CD4-positive, alpha-beta T cell treated with Interleukin-21 for 1 hour (primary cell): Measurements from ENCODE around the gene INTS1.
"Not testable (repeated sequence)": the region's sequence is repeated elsewhere in the genome, so short reads cannot be mapped to it uniquely, and the experiment has no call there.

ENCODE experiments used
- DNase-seq: peaks from one replicate; pipeline ENCODE4 v3.0.0-alpha.2; 2020

INTS1 gene

DNA sequence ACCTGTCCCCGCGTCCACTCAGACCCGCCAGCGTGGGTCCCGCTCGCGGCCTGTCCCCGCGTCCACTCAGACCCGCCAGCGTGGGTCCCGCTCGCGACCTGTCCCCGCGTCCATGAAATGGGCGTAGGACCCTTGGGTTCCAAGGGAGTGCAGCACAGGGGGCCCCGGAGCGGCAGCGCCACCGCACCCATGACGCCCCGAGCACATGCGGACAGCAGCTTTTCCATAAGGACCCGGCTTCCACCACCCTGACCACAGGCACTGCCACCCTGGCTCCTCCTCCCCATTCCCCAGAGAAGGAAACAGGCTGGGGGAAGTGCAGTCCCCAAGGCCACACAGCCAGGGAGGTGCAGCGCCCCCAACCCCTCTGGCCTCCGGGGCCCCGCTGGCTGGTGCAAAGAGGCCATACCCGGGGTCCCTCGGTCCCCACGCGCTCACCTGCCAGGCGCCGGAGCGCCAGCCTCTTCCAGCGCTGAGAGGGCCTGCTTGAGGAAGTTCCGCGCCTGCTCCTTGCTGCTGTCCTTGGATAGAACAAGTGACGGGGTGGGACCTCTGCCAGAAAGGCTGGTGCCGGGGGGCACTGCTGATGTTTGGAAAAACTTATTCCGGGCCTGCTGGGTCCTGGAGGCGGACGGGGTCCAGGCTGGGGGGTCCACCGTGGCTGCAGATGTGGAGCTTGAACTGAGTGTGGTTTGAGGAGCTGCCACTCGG lies 59.8 kb downstream of the INTS1 start:
- no peak for DNase-seq

DNA sequence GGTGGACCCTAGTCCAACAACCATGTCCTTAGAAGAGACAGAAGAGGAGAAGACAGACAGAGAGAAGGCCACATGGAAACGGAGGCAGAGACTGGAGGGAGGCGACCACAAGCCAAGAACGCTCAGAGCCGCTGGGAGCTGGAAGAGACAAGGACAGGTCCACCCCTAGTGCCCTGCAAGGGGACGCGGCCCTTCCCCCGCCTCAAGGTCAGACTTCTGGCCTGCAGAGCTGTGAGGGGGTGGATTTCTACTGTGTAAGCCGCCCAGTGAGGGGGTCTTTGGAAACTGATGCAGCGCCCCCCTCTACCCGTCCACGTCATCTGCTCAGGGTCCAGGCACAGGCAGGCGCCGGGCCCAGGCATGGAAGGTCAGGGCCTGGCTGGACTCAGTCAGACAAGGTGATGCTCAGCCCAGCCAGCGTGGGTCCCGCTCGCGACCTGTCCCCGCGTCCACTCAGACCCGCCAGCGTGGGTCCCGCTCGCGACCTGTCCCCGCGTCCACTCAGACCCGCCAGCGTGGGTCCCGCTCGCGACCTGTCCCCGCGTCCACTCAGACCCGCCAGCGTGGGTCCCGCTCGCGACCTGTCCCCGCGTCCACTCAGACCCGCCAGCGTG lies 60.5 kb downstream of the INTS1 start:
- not testable (repeated sequence) for DNase-seq

DNA sequence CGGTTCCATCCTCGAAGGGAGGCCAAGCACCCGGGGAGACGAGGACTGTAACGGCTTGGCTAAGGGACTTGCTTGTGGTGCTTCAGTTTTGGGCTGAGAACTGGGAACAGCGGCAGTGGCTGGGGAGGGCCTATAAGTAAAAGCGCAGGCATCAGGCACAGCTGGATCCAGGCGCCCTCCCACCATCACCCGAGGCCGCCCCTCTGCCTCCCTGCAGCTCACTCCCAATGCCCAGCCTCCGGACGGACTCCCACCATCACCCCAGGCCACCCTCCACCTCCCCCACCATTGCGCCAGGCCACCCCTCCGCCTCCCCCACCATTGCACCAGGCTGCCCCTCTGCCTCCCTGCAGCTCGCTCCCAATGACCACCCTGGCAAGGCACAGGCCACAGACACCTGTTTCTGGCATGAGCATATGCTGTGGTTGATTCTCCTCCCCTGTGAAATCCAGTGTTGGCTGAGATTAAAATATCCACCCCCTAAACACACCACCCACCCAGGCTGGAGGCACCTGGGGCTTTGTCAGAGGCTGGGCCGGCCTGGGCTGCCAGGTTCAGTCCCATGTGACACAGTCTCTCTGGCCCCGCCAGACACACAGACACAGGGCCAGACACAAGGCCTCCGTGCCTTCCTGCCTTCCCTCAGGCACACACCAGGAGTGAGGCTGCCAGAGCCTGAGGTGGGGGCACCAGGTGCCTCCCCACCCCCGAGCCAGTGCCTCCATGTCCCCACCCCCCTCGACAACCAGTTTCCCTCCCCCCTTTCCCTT lies 61.6 kb downstream of the INTS1 start:
- DNase-seq, result no peak

DNA sequence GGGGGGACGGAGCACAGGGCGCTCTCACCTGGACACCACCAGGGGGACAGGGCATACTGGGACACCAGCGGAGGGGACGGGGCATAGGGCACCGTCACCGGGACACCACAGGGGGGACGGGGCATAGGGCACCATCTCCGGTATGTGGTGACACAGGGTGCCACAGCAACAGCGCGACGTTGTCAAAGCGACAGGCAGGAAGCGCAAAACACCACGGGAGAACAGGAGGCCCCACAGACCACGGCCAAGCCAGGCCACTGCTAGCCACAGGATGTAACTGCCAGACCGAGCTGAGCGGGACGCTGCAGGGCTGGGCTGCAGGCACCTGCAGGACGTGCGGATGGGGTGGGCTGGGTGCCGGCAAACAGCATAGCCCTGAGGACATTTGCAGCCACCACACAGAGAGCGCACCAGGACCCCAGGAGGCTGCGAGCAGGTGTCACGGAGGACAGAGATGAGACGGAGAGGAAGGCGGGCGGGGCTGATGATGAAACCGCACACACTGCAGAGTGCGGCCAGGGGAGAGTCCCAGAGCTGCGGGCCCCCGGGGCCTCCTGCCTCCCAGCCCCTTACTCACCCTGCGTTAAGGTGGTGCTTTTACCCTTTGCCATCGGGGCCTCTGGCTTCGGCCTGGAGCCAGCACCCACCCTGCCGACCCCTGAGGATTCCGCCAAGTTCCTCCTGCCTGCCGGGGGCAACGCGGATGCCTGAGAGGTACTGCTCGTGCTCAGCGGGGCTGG lies 62.4 kb downstream of the INTS1 start:
- DNase-seq, result no peak

DNA sequence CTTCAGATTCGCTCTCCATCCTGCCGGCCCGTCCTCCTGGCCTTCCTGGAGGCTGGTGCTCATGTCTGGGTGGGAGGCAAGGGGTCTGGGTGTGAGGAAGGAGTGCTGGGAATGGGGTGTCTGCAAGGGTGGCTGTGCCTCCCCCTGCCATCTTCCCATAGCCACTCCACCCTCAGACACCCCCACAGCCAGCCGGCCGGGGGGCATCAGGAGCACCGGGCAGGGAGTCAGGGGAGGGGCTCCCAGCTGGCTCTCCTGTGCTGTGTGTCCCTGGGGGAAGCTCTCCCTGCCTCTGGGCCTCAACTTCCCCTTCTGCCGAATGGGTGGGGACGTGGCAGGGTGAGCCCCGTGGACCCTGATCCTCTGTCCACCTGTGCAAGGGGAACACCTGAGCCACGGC lies 63.6 kb downstream of the INTS1 start:
- DNase-seq, result no peak

DNA sequence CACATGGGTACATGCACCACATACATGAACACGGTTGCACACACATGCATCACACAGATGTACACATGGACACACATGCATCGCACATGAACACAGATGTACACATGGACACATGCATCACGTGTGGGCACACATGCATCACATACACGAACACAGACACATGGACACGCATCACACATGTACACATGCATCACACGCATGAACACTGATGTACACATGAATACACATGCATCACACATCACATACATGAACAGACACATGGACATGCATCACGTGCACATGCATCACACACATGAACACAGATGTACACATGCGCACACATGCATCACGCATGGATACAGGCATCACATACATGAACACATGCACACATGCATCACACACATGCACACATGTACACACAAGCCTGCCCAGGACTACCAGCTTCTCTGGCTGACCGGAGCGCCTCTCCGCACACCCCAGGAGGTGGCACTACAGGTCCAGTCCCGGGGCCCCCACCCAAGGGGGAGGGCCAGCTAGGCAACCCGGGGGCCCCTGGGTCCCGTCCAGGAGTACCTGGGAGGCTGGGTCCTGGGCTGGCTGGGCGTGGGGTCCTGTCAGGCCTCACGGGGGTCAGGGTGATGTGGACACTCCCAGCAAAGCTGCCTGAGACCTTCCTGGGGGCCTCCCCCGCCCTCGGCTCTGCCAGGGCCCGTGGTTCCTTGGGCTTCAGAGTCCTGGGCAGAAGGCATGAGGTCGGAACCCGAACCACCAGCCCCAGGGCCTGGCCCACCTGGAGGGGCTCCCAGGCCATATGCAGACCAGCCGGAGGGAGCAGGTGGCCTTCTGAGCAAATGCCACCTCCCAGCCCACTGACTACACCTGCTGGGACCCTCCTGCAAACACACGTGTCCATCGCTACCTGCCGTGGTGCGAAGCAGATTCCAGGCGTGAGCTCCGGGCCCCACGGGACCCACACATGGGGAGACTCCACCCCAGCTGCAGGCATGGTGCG lies 64.5 kb downstream of the INTS1 start:
- DNase-seq, result no peak

DNA sequence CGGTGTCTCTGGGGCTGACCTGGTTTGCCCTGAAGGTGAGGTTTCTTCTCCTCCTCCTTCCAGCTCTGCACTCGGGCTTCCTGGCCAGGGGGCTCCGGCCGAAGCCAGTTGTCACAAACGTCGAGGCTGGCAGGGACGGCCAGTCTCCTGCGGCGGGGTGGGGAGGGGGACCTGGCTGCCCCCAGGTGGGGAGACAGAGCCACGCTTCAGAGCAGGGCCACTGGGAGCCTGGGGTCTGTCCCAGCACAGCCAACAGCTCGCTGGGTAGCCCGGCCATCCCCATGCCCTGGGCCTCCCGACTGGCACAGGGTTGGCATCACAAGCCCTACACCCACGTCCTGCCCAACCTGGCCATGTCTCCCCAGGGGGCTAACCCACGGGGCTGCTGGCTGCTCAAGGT lies 65.4 kb downstream of the INTS1 start:
- DNase-seq, result no peak

DNA sequence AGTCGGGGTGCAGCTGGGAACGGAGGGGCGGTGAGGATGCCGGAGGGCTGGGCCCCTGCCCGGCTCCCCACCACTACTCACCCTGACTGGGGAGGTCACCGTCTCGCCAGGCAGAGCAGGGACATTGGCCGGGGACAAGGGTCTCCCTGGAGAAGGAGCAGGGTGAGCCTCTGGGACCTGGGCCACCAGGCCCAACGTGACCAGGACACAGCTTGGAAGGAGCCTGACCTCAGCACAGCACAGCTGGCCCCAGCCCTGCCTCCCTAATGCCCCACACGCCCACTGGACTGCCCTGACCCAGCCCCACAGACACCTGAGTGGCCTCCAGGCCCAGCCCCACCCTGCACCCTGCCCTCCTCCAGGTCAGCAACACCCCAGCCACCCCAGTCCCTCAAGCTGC lies 66.0 kb downstream of the INTS1 start:
- no peak for DNase-seq

DNA sequence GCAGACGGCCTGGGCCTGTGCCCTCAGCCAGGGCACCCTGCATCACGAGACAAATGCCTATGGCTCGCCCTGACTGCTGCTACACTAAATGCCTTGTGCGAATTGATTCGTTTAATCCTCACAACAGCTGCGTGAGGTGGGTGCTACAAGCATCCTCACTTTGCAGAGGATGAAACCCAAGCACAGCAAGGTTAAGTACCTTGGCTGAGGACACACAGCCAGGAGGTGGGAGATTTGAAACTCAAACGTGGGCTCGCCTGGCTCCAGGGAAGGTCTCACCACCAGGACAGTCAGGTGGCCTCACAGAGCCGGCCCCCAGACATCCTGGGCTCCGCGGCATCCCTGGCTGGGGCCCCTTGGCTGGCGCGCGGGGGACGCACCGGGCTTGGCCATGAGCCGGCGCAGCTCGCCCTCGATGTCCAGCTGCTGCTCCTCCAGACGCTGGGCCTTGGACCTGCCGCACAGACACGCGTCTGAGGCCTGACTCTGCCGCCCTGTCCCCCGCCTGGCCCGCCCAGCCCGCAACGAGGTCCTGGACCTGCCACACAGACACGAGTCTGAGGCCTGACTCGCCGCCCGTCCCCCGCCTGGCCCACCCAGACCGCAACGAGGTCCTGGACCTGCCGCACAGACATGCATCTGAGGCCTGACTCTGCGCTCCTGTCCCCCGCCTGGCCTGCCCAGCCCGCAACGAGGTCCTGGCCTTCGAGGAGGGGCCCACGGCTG lies 66.9 kb downstream of the INTS1 start:
- no peak for DNase-seq

DNA sequence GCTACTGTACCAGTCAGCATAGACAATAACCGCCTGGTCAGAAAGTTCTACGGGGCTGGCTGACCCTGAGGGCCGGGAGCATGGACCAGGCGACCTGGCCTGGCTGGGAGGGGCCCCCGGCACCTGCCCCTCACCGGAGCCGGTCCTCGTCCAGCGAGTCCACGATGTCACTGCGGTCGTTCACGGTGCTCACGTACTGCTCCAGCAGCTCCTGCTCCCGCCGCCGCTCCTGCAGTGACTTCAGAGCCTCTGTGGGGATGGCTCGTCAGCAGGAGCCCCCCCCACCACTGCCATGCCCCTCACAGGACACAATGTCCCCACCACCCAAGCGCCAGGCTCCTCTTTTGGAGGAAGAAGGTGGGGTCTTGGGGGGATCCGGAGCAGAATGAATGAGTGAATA lies 67.6 kb downstream of the INTS1 start:
- DNase-seq, result no peak

DNA sequence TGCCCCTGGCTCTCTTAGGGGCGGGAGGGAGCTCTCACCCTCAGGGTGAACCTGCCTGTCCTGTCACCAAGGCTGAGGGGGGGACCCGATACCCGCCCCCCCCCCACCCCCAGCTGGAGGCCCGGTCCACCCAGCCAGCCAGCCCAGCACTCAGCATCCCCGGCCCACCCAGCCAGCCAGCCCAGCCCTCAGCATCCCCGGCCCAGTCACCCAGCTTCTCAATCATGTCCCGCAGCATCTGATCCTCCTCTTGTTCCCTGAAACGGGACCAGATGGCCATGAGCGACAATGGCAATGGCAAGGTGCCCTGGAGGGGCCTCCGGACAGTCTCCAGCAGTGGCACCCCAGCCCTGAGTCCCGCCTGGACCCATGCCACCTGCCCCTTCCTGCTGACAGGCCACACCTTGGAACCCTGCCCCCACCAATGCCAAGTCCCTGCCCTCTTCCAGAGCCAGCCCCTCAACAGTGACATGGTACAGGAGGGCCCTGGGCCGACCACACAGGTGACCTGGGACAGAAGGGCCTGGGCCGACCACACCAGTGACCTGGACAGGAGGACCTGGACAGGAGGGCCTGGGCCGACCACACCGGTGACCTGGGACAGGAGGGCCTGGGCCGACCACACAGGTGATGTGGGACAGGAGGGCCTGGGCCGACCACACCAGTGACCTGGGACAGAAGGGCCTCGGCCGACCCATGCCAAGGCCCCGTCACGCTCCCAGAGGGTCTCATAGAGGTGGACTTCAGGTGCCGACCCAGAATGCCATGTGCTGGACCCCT lies 69.1 kb downstream of the INTS1 start:
- DNase-seq, result no peak

DNA sequence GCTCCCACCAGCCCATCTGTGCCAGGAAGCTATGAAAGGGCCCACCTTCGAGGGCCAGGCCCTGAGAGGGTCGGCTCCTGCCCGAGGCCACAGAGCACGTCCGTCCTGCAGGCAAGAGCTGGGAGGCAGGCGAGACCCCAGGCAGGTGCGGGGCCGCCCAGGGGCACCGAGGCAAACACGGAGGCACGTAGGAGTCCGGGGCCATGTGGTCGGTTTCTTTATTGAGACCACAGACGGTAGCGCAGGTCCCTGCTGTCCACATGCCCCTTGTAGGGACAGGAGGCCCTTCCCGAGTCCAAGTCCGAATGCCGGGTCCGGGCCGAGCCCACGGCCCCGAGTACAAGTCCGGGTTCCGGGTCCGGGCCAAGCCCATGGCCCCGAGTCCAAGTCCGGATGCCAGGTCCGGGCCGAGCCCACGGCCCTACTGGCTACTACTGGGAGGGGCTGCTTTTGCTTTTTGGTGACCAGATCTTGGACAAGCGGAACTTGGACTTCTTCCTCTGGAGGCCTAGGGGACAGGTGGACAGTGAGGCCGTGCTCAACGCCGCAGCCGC lies 69.9 kb downstream of the INTS1 start:
- no peak for DNase-seq

DNA sequence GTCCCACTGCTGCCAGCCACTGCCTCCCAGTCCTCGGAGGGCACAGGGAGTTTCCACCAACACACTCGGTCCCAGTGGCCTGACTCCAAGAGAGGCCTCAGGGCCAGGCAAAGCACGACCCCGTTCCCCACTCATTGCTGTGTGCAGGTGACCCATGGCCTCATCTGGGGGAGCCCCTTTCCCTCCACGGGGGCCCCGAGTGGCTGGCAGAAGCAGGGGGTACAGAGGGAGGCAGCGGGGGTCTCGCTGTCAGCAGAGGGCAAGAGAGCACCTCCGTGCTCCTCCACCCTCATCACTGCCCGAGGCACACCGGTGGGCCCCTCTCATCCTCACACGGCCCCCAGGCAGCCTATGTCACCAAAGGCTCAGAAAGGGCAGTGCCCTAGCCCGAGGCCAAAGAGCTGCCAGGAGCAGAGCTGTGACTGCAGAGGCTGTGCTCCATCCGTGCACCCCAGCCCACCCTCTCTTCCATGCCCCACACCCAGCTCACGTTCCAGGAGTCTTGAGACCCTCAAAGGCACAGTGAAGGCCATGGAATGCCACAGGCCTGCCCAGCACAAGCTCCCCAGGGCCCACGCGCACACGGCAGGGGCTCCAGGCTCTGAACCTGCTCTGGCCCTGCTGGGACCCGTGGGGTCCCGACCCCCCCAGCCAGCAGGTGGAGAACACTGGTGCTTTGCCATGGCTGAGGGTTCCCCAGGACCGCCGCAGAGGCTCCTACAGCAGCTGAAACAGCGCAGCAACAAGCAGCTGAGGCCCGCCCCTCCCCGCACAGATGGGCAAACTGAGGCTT lies 70.9 kb downstream of the INTS1 start:
- DNase-seq, result no peak

DNA sequence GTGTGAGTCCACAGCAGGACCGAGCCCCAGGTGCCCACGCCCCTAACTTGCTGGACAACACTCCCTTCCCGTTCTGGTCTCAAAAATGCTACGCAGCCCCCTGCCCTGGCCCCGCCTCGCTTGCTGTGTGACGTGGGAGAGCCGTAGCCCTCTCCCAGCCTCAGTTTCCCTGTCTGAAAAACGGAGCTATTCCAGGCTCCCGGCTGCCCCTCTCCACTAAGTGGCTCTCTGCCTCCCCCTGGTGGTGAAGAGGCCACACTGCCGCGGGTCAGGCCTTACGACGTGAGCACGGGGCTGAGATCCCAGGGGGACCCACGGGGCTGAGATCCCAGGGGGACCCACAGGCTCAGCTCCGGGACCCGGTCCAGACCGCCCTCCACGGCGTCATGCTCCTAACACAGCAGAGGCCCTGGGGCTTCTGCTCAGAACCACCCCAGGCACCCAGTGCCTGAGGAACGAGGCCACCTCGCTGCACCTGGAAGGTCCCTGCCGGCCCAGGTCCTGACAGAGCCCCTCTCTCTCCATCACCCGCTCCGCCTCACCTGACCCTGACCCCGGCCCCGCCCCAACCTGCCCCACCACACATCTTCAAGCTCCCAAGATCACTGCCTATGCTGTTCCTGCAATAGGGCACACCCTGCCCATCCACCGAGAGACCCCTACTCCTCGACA lies 71.6 kb downstream of the INTS1 start:
- DNase-seq, result peak; percentile 75

DNA sequence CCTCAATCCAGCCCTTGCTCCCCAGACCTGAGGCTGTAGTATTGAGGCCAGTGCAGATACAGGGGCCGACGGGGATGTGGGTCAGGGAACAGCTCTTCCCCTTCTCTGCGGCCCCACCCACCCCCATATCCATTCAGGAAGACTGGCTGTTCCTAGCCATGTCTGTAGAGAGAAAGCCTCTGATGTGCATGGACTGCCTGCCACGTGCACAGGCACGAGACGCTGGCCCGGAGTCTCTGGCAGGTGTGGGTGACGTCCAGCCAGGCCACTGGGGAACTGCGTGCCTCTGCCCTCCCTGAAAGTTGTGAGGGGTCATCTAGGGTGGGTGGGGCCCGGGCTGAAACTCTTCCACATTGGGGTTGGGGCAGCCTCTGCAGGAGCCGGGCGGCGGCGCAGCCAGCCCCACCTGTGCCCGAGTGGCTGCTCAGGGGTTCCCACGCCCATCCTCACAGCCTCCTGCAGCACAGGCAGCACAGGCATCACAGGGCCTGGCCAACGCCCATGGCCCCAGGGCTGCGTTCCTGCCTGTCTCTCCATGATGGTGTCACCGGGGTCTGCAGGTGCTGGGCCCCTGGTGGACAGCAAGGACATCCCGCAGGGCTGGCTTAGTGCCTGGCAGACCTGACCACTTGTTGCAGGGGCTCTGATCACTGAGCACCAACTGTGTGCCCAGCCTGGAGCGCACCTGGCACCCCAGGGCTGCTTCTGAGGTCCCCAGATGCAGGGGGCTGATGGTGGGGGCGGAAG lies 72.4 kb downstream of the INTS1 start:
- no peak for DNase-seq

DNA sequence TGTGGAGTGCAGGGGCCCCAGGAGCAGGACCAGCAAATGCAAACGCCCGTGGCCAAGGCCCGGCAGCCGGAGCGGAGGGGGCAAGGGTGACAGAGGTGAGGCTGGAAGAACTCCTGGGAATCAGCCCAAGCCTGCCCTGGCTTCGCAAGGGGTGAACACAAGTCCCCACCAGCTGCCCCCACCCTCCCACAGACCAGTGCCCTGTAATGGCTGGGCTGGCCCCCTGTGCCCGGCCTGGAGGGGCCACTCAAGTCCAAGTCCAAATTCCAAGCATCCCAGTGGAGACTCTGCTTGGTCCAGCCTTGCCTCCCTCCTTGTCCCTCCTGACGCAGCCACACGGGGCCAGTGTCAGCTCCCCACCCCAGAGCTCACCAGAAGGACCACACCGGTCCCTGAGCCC lies 73.0 kb downstream of the INTS1 start:
- no peak for DNase-seq

DNA sequence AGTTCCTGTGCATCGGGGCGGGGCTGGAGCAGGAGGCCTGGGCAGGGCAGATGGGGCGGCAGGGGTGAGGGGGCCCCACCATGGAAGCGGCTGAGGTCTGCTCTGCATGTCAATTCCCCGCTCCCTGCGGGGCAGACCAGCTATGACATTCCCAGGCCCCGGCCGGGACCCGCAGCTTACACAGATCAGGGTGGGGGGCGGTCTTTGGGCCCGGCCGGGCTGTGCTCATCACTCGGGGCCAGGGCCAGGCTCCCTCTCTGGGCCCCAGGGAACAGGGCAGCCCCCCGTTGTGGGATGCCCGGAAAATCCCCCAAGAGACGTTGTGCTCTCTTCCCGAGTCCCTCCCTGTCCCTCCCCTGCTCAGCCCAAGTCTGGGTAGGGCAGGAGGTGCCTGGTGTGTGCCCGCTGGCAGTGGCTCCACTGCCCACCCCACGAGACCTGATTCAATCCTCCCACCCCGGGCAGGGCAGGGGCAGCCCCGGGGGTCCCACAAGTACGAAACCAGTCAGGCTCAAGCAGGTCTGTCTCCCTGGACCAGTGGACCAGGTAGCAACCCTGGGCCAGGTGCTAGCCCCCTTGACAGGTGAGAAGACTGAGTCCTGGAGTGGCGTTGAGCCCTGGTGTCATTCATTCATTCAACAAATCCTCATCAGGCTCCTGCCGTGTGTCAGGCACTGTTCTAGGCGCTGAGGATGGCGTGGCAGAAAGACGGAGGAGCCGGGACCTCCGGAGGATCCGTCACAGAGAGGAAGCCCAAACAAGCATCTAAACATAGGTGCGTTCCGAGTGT lies 73.9 kb downstream of the INTS1 start:
- no peak for DNase-seq
